Measurements from ENCODE around the gene MAD2L1BP.

GRCh38 chr6:43671011-43671800, 35.6 kb downstream of the MAD2L1BP start:
- TF ChIP-seq POLR2A (IDR thresholded peaks at IDR 0.05; ENCODE audit: low read length) (no peak), GATA1 (IDR thresholded peaks at IDR 0.05; ENCODE audit: low read depth, low read length) (no peak)

All from erythroblast (primary cell).